G401 (cell line): ENCODE measurements around the gene SBNO2. TPM values are rescaled to one million over a fixed set of nuclear protein-coding genes. Genes with fewer than 3 reads are reported as not detected.

Source experiments
- DNase-seq: peaks from one replicate; pipeline ENCODE4 v3.0.0-alpha.2; 2015; ENCODE audit warnings: low spot score
- in situ Hi-C: cut with HindIII; loops from 2 replicates; pipeline ENCODE4 v1.10.0; 2016; ENCODE audit warnings: low sequenced_read_pairs, mixed read lengths
- total RNA-seq: library from RNA; depleted of rRNA; stranded (reverse); fragments of >200 nt; shearing (Covaris generic); gene quantifications from 2 replicates; pipeline ENCODE4 v1.2.3, GENCODE V29; 2014

The SBNO2 gene
- total RNA-seq, 1 experiment from 2014 or later = 25.1 TPM

DNA sequence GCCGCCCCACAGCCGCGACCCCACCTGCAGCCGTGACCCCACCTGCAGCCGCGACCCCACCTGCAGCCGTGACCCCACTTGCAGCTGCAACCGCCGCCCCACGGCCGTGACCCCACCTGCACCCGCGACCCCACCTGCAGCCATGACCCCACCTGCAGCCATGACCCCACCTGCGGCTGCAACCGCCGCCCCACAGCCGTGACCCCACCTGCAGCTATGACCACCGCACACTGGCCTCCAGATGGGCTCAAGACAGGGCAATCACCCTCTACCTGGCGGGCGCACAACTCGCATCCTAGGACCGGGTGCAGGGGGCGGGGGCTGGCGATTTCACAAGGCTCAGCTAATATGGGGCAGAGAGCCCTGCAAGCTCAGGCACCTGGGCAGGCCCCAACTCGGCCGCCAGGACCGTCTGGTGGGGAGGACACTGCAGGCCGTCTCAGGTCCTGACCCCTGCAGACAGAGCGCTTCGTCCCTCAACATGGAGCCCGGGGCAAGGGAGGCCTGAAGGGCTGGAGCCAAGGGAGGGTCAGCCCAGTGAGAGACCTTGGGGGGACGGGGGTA, 15.1 kb downstream of the SBNO2 start:
- no peak for DNase-seq
- in situ Hi-C loops = no loop called here

DNA sequence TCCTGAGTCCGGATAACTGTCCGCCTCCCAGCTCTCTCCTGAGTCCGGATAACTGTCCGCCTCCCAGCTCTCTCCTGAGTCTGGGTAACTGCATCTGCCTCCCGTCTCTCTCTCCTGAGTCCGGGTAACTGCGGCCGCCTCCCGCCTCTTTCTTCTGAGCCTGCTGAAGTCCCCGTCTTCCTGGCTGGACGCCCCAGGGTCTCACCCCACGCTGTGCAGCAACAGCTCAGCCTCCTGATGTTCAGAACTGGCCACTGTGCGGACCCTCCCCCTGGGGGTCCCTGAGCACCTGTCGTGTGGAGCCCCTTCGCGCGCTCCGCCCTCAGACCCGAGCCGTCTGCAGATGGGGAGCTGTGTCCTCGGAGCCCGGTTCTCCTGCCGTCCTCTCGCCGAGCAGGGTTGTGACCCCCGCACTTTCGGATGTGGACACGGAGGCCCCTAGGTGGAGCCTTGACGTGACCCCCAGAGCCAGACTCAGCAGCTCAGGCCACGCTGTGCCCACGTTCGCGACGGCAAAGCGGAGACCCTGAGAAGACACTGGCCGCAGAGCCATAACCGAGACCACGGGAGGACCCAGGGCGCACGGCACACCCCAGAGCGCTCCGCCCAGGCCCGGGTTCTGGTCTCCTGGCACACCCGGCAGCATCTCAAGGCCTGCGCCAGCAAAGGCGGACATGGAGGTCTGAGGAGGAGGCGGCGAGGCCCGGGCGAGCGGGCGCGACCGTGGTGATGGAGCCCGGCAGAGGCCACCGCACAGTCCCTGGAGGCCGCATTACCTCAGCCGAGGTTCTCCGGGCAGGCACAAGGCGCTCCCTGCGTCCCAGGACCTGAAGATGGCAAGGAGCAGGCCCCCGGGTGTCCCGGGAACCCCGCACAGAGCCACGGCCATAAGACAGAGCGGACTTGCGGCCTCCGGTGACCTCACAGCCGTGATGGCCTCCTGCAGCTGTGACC, 15.9 kb downstream of the SBNO2 start:
- in situ Hi-C loops = no loop called here
- DNase-seq = no peak

DNA sequence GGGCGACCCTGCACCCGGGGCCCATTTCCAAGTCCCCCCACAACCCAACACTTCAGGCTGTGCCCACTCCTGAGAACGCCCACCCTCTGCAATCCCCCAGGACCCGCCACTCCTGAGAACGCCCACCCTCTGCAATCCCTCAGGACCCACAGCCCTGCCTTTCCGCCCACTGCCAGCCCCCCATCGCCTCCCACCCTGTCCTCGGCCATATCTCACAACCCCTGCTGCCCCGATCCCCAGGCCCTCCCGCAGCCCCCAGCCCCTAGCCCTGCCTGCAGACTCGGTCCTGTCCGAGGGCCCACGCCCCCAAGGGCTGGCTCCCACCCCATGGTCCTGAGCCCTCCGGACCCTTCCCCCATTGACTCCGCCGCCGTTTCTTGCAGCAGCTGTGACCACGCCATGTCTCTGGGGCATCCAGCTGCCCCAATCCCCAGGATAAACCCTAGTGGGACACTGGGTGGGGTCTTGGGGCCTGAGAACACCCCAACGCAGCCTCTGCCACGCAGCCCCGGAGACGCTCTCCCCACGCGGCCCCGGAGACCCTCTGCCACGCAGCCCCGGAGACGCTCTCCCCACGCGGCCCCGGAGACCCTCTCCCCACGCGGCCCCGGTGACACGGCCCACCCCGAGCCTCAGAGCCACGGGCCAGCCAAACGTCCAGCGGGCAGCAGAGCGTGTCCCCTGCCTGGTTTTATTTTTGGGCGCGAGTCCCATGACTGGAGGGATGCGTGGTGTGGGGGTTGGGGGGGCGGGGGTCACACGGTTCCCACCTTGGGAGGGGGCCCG, 17.0 kb downstream of the SBNO2 start:
- DNase-seq = no peak
- in situ Hi-C loops = no loop called here

DNA sequence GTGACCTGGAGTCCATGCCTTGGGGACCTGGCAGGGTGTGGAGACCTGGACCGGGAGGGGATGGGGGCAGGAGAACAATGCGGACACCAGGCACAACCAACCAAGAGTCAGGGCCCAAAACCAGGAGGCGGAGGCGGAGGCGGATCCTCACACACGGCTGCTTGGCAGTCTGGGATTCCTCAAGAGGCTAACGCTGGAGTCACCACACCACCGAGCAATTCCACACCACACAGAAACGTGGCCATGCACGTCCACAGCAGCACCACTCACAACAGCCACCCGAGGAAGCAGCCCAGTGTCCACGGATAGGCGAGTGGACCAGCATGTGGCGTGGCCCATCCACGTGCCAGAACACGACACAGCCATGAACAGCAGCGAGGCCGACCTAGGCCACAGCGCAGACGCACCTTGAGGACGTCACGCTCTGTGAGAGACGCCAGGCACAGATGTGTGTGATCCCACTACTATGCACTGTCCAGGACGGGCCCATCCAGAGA, 17.7 kb downstream of the SBNO2 start:
- no peak for DNase-seq
- in situ Hi-C loops = no loop called here

DNA sequence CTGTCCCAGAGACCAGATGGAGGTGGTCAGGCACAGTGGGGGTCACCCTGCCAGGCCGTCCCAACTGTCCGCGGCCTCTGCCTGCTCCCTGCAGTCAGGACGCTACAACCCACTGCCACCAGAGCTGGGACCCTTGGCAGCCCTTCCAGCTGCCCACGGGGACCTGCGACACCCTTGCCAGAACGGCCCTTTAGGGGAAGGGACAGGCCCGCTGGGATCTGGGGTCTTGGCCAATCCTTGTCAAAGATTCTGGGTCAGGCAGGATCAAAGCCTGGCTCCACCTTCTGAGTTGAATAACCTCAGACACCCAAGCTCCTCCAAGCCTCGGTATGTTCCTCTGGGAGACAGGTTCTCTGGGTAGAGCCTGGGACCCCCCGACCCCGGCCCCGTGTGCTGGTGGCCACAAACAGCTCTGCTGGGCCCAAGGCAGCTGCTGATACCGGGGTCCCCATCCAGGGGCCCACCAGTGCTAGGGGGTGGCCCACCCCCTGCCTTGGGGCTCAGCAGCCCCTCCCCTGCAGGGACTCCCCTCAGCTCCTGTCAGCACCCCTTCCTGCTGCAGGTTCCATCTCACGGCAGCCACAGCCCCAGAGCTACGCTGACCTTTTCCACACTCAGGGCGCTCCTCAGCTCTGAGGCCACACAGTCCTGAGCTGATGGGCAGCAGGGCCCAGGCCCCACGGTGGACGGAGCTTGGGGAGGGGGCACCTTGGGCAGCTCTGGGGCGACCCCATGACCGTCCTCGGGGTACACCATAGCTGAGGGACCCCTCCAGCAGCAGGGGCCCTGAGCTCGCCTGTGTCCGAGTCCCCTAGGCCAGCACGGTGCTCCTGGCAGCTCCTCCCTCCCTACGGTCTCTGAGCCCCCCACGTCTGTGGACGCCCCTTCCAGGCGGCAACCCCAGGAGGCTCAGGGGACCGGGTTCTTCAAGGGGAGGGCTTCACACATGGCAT, 18.4 kb downstream of the SBNO2 start:
- in situ Hi-C loops = no loop called here
- DNase-seq = no peak

DNA sequence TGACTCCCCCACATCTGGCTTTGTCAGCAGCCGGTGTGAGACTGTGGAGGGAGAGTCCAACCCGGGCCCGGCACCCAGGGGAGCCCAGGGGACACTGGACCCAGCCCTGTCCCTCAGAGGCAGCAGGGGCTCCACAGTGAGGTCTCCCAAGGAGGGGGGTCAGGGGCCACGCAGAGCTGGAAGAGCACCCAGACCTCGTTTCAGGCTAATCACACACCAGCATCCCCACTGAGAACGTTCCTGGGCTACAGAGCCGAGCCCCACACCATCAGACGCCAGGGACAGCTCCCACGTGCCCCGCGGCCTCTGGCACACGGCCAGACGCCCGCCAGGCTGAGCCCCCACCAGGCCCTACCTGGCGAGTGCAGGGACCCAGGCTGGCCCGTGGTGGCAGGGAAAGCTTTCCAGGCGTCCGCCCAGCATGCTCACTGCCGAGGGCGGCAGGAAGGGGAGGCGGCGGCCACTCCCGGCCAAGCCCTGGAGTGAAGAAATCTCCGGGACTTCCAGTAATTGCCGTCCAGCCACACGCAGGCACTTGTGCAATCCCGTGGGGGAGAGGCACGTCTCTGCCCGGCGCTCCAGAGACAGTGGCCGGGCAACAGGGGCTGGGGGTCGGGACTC, 19.2 kb downstream of the SBNO2 start:
- in situ Hi-C loops = no loop called here
- DNase-seq = no peak

DNA sequence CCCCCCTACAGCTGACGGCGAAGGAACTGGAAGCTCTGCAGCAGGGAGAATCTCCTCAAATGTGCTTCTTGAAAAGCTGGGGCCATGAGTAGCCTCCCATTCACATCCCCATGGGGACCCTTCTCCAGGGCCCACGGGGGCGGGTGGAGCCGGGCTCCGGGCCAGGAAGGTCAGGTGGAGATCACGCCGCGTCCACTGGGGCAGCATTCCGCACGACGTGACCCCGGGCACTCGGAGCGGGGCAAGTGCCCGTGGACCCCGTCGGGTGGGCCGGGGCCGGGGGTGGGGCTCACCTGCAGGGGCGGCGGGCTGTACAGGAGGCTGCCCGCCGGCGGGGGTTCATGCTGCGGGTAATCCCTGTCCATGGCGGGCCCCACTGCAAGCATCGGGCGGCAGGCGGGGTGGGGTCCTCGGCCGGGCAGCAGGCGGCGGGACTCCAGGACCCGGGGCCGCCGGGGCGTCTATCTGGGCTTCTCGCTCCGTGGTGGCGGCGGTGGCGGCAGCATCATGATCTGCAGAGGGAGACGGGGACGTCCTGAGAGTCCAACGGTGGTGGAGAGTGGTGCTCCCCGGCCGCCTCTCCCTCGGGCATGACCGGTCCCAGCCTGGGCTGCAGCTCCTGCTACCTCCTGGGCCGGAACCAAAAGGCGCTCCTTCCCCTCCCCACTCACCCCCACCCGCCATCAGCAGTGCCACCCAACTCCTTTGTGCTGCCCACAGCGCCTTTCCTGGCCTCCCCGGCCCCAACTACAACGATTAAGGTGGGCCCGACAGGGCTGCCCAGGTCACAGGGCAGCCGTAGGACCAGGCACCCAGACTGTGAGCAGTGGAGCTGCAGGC, 20.0 kb downstream of the SBNO2 start:
- DNase-seq = no peak
- in situ Hi-C loops = no loop called here

DNA sequence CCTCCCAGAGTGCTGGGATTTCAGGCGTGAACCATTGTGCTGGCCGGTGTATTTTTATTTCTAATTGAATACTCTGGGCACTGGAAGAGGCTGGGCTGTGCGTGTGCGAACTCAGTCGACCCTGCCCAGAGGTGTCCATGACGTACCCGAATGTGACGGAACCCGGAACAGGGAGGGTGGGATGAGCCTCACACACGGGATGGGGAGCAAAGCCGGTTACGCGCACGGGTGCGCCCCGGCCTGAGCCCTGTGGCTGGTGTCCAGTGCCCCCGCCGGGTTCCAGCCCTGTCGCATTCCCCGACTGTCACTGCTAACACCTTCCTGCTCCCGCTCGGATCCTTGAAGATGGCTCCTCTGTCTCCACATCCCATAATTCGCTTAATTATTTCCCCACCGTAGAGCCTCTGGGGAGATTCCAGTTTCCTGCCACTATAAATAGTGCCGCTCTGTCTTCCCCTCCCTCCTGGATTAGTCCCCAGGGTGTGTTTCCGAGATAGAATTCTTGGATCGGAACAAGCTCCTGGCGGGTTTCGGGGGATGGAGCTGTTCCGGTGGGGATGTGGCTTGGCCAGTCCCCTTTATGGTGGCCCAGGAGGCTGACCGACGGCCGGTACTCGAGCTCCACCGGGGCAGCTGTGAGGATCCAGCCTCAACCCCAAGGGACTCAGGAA, 22.0 kb downstream of the SBNO2 start:
- in situ Hi-C loops = no loop called here
- DNase-seq = no peak

DNA sequence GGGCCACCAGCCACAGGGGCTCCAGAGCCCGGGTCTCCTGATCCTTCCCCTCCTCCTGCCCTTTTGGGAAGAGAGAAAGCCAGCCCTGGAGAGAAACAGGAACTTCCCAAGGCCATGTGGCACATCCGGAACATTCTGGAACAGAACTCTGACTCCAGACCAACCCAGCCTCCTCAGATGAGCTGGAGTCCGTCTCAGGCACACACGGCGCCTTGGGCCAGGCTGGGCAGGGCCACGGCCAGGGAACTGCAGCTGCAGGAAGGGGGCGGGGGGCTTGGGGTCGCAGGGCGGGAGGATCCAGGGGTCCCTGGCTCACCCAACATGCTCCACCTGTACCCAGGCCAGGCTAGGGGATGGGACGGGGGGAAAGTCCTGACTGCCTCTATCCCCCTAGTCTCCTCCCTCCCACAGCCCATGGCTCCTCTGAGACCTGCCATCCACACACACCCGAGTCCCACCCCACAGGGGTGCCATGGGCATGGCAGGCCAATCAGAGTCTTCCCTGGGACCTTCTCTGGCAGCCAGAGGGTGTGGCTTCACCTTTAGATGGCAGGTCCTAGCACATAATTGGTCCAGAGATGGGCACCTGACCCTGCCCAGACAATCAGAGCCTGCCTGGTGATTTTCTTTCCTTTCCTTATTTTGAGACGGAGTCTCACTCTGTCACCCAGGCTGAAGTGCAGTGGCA, 22.9 kb downstream of the SBNO2 start:
- no peak for DNase-seq
- in situ Hi-C loops = no loop called here

DNA sequence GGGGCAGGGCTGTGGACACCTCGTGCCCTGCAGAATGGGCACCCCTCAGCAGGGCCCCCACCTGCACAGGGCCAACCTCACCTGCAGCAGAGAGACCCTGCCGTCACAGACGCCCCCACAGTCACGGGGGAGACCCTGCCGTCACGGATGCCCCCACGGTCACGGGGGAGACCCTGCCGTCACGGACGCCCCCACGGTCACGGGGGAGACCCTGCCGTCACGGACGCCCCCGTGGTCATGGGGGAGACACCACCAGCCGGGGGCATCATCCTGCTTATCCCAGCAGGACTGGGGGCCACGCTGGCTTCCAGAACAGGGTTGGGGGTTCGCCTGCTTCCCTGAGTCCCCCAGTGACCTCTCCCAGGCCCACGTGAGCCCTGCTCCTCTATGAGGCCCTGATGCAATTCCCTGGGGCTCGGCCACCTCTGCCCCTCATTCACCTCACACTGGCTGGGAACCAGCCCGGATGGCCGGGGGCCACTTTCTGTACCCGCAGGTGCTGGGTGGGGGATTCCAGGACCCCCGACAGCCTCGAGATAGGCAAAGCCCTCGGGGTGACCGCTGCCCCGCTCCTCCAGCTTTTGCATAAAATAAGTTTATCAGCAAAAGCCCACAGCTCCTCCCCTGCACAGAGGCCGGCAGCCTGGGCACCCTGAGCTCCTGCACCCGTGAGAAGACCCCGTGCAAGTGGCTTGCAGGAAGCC, 23.6 kb downstream of the SBNO2 start:
- in situ Hi-C loops = no loop called here
- no peak for DNase-seq

DNA sequence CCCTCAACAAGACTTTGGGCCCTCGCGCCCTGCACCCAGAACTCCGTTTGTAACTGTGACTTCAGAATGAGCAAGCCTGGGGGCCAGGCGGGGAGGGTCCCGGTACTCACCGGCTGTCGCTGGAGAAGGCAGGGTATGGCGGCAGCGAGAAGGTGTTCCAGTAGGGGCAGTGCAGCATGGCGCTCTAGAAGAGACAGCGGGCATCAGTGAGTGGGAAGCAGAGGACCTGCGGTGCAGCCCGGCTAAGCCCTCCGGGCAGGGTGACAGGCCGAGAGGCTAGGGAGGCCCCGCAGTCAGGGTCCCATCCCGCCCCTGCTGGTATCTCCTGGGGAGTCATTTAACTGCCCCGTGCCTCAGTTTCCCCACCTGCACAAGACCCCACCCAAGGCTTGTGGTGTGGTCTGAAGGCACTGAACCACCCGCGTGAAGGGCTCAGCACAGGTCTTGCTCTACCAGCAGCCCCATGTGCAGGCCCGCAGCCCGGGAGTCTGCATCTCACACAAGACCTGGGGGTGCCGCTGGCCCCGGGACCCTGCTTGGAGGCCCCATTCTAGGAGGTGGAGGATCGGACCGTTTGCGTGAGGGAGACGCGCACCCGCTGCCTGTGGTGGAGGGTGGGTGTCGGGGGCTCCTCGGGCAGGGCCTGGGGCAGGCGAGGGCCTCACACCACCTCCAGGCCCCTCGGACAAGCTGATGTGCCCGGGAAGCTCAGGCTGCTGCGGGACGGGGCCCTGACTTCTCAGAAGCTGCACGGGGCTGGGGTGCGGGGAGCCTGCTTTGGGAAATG, 24.6 kb downstream of the SBNO2 start:
- in situ Hi-C loops = no loop called here
- no peak for DNase-seq

DNA sequence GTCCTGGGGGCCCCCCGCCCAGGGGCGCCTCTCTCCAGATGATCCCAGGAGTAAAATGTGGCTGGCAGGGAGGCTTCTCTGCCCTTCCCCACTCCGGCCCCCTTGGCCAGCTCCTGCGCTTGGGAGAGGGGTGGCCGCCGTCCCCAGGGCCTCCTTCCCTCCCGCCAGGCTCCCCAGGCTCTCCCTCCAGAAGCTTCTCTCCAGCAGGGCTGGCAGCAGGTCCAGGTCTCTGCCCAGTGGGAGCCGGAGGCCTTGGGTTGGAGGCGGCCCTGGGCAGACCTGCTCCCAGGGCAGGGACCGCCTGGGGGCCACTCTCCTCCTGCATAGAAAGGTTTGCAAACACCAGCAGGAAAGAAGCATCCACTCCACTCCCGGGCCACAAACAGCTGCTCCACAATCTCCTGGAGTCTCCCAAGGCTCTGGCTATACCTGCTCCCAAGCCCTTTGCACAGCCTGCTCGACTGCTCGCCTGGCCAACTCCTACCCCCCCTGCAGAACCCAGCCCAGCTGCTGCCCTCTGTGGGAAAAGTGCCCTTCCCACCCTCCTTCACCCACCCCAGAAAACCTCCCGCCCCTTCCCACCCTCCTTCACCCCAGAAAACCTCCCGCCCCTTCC, 26.0 kb downstream of the SBNO2 start:
- in situ Hi-C loops = no loop called here
- no peak for DNase-seq

DNA sequence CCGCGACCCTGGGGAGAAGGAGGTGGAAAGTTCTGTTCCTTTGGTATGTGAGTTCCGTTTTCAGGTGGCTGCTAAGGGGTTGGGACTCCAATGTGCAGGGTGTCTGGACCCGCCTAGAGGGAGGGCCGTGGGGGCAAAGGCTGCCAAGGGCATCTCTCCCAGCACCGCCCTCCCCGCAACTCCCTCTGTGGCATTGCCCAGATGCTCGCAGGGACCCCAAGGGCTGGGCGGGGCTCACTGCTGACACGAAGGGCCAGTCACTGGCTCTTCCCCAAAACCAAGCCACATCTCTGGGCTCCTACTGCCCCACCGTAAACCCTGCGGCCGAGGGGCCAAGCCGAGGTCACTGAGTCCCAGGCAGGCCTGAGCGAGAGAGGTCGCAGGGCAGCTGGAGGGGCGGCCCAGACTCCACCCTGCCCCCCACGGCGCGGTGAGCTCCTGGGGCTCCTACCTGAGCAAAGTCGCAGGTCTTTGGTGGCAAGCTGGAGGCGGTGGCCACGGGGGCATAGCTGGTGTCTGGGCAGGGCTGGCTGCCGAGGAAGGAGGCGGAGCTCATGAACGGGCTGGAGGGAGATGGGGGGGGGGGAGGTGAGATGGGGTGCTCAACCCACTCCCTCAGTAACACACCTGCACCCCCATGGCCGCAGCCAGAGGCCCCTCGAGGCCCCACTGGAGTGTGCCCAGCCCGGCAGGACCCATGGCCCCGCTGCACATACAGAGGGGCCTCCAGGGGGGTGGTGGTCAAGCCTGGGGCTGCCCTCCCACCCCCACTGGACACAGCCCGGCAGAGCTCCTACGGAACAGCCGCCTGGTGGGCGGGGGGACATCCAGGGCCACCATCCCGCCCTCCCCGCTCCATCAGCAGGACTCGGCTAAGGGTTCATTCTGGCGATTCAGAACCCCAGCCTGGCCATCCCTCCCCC, 26.9 kb downstream of the SBNO2 start:
- in situ Hi-C loops = no loop called here
- no peak for DNase-seq

DNA sequence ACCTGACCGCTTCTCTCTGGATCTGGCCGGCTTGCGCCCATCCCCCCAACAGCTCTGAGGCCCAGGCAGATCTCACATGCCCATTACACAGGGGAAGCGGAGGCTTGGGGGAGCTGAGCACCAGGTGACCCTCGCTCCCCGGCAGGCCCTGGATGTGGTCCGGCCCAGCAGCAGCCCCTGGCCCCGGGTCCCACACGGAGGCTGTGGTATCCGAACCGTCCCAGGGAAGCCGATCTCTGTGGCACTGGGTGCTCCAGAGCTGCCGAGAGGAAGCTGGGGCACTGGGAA, 27.7 kb downstream of the SBNO2 start:
- in situ Hi-C loops = no loop called here
- no peak for DNase-seq
